ENCODE measurements around the gene DRD2.

Gene DRD2

DNA sequence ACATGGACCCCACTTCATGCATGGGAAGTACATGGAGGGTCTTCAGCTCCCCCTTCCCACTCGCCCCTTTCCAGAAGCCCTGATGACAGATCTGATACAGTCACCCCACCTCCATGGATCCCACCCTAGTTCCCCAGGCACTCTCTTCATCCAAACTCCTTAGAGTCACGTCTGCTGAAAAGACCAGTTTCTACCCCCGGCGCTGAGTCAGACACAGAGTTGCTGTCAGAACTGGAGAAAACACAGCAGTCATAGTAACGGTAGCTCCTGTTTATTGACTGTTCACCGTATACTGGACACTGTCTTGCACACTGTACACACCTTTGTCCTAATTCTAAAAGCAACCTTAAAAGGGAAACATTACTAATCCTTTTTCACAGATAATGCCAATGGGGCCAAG, 29.1 kb downstream of the DRD2 start:
- DNase-seq (ENCODE audit: low spot score): no peak

DNA sequence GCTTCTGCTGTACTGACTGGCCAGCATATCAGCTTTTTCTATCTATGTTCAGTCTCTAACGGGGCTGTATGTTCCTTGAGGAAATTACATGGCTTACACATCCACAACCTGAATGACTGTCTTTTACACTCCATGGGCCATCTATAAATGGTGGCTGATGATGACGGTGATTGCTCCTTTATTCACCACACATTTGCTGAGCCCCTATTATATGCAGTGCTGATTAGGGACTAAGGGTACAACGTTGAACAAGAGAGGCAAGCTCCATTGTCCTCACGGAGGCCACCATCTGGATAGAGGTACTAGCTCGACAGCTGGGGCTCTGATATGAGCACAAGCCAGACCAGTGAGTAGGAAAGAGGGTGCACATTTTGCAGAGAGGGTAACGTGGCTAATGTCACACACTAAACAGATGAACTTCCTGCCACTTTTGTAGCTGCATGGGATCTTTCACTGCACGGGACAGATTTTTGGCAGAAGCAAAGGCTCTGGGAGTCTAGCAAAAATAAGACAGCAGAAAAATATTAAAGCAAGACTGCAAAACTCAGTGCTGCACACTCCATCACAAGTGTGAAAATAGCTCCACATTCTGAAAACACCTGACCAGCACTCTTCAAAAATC, 30.6 kb downstream of the DRD2 start:
- DNase-seq (ENCODE audit: low spot score): no peak

DNA sequence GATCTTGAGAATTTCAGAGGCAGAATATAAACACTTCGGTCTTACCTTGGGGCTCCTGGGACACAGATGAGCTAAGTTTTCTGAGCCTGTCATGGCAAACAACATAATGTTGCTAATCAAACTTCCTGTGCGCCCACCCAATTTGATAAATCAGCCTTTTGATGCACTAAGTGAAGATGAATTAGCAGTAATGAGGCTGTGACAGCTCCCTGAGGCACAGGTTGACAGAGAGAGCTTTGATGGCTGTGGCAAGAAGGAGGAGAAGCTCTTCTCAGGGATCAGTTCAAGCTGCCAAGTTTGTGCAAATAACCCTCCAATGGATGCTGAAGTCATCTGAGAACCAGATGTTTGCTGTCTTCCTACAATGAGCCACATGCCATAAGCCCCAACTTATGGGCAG, 34.4 kb downstream of the DRD2 start:
- no peak for DNase-seq (ENCODE audit: low spot score)

DNA sequence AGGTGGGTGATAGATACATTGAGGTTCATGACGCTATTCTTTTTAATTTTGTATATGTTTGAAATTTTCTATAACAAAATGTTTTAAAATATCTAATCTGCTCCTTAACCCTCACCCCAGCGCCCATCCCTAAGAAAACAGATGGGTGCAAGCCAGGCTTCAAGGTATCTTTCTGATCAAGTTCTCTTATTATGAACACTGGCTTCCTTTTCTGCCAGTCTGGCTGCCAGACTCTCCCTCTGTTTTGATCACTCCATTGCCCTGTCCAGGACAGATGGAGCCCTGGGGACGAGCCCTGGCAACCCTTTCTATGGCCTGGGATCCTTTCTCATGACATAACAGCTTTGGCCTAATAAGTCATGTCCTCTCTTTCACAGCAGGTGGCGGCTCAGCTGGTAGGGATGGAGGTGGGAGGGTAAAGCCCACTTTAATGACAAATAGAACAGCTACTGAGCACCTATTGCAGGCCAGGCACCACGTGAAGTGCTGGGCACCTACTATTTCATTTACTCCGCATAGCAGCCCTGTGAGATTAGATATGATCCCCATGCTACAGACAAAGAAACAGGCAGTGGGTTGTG, 38.4 kb downstream of the DRD2 start:
- no peak for DNase-seq (ENCODE audit: low spot score)

DNA sequence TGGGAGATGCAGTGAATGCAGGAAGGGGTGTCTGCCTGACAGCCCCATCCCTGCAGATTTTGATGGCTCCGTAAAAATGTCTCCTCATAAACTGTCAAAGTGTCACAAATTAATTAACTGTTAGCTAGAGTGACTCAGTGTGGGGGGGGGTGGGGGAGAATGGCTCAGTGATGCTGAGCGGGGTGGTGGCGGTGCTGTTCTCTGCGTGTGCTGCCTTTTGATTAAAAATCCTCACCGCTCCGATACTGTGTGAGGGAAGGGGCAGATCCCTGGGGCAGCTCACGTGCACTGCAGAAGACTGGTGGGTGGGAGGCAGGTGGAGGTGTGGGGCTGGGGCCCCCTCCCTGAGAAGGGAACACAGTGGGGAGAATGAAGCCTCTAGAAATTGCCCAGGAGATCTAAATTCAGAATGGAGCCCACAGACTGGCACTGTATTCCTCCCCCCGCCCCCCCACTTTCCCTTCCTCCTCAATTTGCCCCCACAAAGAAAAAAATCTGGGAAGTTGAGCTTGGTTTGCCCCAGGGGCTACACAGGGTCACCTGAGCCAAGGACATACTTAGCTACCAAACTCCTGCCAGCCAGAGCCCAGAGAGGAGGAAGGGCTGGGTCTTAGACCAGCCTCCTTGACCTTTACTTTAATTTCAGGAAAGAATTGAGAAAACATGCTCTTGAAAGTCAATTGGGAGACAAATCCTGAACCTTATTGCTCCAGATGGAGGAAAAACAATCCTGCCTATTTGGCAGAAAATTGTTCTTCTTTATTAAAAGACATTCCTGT, 39.8 kb downstream of the DRD2 start:
- DNase-seq (ENCODE audit: low spot score): no peak

DNA sequence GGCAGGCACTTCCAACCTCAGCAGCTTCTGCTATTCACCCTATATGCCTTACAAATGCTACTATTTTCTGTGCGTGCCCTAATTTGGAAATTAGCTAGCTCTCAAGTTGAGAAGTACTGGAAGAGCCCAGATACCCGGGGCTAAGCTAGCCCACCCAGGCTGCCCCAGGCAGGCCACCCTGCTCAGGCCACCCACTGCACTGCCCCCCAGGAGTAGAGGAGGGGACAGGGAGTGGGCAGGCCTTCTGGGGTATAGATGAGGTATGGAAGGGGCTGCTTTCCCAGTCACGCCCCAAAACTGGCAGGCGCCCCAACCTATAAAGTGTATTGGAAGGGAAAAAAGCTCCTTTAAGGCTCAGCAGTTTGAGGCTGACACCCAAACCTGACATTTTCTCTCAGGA, 43.5 kb downstream of the DRD2 start:
- DNase-seq (ENCODE audit: low spot score): no peak

DNA sequence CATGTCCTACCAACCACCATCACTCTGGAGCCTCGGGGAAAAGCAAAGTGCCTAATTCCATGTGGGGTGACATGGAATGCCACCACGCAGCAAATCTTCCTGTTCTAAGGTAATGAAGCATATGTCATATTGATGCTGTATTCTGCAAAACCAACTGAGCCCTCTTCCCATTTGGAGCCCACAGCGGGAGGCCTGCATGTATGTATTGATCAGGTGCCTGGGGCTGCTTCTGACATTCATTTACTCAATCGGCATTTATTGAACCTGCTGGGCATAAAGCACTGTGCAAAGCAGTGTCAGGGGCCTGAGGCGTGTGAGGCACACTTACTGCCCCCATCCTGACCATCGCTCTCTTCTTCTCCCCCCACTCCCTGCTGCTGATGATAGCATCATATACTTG, 48.5 kb downstream of the DRD2 start:
- DNase-seq (ENCODE audit: low spot score): no peak

DNA sequence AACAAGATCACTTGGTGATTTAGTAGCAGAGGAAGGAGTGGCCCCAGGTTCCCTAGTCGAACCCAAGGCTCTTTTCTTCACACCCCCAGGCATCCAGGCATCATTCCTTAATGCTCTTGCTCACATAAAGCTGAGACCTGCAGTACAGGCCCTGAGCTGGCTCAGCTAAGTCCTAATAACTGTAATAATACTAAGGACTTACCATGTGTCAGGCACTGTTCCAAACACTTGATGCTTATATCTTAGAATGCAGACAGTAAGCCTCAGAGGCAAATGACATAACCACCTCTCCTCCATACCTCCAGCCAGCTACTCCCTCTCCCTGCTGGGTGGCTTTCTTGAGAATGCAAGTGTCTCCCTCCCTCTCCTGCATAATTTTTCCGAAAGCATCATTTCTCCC, 54.4 kb downstream of the DRD2 start:
- DNase-seq (ENCODE audit: low spot score): no peak

DNA sequence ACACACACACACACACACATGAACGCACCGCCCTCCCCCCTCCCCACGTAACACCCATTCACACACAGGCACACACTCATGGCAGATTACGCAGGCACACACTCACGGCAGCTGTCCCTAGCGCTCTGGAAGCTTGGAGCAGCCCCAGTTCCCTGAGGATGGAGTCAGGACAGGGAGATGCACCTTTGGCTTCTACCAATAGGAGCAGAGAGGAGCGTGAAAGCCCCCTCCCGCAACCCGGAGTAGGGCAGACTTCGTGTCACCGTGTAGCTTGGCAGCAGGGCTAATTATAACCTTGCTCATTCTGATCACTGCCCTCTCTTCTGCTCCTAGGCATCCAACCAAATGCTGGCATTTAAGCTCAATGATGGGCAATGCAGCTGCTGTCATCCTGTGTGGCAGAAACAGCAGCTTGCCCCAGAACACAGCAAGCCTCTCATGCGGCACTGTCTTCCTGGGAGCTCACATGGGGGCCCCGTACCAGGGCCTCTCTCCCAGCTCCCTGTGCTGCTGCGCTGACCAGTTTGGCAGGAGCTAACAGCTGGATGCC, 55.7 kb downstream of the DRD2 start:
- no peak for DNase-seq (ENCODE audit: low spot score)

DNA sequence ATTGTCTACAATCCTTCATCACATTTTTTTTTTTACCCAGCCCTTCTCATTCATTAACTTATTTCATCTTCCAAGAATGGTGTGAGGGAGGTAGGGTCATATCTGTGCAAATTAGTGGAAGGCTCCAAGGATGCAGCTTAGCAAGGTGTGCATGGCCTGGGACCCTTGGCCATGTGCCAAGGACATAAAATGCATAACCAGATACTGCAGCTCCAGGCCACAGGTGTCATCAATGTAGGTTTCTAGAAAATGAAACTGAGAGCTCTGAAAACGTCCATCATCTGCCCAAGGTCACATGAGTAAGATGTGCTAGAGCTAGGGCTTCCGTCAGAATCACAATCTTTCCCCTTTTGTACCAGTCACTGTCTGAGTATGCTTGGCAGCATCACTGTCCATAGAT, 57.8 kb downstream of the DRD2 start:
- DNase-seq (ENCODE audit: low spot score): no peak

DNA sequence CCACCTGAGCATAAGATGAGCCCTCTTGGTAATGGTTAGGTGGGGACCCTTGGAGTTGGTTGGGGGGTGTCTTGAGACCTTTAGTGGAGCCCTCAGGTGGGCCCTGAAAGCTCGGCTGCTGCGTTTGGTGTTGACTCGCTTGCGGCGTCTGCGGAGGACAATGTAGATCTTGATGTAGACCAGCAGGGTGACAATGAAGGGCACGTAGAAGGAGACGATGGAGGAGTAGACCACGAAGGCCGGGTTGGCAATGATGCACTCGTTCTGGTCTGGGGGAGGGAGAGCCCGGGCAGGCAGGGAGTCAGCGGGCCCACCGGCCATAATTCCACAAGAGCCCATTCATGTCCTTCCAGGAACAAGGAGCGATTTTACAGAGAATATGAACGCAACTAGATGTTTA, 59.9 kb downstream of the DRD2 start:
- DNase-seq (ENCODE audit: low spot score): no peak

DNA sequence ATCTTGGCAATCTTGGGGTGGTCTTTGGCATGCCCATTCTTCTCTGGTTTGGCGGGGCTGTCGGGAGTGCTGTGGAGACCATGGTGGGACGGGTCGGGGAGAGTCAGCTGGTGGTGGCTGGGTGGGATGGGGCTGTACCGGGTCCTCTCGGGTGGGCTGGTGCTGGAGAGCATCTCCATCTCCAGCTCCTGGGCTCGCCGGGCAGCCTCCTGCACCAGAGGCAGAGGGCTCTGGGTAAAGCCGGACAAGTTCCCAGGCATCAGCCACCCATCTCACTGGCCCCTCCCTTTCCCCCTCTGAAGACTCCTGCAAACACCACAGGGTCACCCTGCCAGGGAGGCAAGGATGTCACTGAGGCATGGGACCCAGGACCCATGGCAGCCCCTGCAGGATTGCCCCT, 62.5 kb downstream of the DRD2 start:
- no peak for DNase-seq (ENCODE audit: low spot score)

DNA sequence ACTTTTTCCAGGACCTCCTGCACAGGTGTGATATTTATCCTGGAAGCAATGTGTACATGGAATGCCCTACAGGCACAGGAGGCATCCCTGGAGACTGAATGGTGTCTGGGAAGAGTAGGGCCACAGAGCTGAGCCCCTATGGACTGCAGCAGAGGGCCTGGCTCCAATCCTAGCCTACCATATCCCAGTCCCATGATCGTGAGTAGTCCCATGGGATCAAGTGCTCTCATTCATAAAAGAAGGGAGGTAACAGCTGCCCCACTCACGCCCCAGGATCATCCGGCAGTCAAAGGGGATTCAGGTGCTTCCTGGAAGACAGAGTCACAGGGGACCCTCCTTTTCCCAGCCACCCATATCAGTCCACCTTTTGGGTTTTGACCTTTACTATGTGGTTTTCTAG, 63.7 kb downstream of the DRD2 start:
- no peak for DNase-seq (ENCODE audit: low spot score)

DNA sequence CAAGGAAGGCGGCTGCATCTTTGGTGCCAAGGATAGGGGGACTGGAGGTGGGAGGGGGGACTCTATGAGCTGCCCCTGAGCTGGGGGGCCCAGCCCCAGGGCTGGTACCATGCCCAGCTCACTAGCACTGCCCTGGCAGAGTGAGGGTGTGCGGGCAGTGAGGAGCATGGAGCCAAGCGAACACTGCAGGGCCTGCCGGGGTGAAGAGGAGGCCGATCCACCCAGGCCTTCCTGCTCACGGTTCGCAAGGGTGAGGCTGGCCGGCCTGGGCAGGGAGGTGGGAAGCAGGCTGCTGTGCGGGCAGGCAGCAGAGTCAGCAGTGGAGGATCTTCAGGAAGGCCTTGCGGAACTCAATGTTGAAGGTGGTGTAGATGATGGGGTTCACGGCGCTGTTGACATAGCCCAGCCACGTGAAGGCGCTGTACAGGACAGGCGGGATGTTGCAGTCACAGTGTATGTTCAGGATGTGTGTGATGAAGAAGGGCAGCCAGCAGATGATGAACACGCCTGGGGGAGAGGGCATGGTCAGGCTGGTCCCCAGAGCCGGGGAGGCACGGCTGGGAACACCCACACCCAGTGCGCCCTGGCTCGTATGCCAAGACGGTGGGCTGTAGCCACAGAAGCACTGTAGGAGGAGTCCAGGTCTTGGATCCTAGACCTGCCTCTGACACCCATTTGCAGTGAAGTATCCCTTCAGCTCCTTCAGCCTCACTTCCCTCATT, 64.6 kb downstream of the DRD2 start:
- DNase-seq (ENCODE audit: low spot score): no peak

DNA sequence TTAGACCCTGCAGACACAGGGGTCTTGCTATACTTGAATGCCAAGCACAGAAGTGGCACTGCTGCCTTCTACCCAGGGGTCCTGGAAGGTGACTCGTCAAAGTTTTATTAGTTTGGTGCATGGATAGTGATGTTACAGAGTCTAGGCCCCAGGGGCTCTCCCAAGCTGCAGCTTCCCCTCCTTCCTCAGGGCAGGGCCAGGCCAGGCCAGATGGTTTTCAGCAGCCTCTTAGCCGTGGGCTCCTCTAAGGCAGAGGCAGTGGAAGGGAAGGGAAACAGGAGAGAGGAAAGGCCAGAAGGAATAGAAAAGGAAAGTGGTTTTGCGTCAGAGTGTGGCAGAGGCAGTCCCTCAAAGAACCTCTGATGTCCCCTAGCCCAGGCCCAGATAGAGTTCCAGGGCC, 65.7 kb downstream of the DRD2 start:
- no peak for DNase-seq (ENCODE audit: low spot score)

DNA sequence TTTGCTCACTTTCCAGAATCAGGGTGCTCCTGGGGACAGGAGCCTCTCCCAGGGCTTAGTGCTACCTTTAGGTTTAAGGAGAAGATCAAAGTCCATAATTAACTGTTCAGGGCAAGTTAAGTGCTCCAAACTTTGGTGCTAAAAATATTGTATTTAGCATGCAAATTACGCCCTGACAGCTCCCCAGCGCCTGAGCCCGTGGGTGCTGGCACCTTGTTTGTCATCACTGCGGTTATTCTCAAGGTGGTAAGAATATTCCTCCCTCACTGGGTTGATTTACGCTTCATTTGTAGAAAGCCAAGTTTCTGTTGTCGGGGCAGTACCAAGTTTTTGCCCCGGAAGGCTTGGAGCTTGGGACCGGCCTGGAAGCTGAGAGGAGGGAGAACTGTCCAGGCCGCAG, 66.3 kb downstream of the DRD2 start:
- DNase-seq (ENCODE audit: low spot score): no peak

DNA sequence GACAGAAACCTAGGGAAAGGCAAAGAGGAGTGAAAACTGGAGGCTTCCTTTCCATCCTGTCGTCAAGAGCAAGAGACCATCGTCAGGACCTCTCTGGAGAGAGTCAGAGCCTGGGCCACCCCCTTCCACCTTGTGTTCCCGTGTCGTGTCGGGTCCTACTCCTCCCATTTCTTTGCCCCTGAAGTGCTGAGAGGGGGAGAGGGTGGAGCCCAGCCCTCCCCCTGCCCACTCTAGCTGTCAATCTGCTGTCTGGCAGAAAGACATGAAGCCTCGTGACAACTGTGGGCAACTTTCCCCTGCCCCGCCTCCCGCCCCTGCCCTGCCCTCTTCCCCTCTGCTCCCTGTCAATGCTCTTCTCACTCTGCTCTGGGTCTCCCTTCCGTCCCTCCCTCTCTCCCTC, 67.0 kb downstream of the DRD2 start:
- no peak for DNase-seq (ENCODE audit: low spot score)

DNA sequence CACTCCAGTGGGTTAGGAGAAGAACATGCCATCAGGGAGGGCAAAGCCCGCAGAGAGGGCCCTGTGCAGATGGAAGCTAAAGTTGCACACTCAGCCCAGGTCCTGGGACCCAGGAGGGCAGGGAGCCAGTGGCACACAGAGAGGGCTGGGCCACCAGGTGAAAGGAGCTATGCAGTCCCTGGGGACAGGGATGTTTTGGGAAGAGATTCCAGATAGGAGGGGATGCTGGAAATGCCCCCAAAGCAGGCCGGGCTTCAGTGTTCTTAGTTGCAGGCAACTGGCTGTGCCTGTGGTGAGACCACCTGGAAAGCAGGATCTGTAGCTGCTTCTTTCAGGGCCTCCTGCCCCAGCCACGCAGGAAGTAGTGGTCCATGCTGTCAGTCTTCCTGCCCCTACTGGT, 68.0 kb downstream of the DRD2 start:
- DNase-seq (ENCODE audit: low spot score): no peak

DNA sequence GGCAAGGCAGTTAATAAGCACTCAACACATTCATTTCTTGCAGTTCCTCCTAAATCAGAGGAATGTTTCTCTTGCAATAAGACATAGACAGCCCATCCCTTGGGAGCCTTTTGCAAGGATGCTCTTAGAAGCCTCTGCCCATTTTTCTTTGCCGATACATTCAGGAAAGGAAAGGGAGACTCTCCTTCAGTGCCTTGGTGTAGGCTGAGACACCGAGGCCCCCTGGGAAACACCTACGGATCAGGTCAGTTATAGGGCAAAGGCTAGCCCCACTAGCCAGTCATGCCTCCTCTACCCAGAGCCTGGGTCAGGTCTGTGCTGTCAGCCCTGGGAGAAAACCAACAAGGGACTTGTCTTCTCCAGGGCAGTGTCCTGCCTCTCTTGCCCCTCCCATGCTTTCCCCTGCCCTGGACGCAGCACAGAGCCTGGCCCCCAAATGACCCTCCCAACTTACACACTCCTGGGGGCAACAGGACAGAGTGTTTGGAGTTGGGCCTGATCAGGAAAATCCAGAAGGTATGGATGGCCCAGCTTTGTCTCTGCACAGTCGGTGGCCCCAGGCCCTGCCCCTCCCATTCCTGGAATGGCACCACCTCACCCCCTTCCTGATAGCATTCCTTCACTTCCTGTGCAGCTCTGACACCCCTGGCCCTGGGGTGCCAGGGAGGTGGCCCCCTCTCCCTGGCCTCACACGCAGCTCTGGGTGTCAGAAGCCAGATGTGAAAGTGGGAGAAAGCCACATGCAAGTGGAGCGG, 69.3 kb downstream of the DRD2 start:
- no peak for DNase-seq (ENCODE audit: low spot score)

DNA sequence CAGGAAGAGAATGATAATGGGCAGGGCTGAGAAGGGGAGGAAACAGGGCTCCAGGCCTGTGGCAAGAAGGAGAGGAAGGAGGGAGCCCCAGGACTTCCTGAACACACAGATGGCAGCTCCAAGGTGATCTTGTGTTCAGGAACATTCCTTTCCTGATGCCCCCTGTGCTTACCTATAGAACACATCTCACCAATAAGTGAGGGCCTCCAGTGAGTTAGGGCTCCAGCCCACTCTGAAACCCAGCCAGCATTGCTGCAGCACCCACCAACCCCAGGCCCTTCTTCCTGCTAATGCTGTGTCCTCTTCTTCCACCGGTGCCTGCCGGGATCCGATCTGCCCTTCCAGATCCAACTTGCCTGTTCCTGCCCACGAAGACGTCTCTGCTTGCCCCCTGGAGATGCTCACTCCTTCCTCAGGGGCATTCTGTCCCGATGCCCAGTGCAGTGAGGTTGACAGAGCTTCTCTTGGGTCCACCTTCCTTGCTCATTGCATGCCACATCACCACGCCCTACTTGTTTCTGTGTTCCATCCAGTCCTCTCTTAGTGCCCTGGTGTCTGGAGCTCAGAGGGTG, 70.3 kb downstream of the DRD2 start:
- peak; percentile 3 for DNase-seq (ENCODE audit: low spot score)

DNA sequence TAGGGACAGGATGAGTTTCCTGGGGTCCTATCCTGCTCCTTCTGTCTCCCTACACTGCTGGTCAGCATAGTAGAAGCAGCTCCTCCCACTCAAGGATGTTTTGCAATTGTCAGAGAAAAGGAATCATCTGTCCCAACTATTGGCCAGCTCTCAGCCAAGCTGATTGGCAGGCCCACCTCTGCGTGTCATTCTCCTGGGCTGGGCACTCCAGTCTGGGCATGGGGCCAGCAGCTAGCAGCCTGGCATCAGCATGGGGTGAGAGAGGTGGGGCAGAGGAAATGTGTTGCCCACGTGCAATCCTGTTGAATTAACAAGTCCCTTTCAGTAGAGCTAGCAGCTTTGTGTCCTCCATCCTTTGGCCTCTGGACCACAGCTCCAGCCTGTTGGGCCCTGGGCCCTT, 73.5 kb downstream of the DRD2 start:
- DNase-seq (ENCODE audit: low spot score): peak; percentile 91
